Forelimb muscle (tissue), 1 donor: ENCODE measurements around the gene TTC39C. TPM values are rescaled to one million over a fixed set of nuclear protein-coding genes. Genes with fewer than 3 reads are reported as not detected.
"Not testable (repeated sequence)": the region's sequence is repeated elsewhere in the genome, so short reads cannot be mapped to it uniquely, and the experiment has no call there.

Source experiments
- DNase-seq: peaks from one replicate; pipeline ENCODE4 v3.0.0-alpha.2; 2013; ENCODE audit warnings: low read depth
- polyA plus RNA-seq: library from polyadenylated mRNA; unstranded; fragments of 120-200 nt; gene quantifications from one replicate; pipeline ENCODE4 v1.2.1, GENCODE V29; 2013; ENCODE audit not compliant: insufficient read length

Gene TTC39C
- polyA plus RNA-seq, 1 donor: 3.5 TPM

GRCh38 chr18:24128700-24129099, 114.1 kb downstream of the TTC39C start:
- DNase-seq: no peak

DNA sequence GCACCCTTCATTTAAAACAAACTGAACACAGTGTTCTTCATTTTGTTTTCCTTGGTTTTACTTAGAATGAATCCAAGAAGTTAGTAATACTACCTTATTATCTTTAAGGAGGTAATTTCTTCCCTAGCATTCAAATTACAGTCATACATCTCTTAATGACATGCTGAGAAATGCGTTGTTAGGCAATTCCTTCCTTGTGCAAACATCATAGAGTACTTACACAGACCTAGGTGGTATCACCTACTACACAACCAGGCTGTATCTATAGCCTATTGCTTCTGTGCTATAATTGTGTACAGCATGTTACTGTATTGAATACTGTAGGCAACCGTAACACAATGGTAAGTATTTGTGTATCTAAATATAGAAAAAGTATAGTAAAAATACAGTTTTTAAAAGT, 115.9 kb downstream of the TTC39C start:
- DNase-seq: no peak

- no peak for DNase-seq
Measured at GRCh38 chr18:24136967-24137373, 122.4 kb downstream of the TTC39C start.

DNA sequence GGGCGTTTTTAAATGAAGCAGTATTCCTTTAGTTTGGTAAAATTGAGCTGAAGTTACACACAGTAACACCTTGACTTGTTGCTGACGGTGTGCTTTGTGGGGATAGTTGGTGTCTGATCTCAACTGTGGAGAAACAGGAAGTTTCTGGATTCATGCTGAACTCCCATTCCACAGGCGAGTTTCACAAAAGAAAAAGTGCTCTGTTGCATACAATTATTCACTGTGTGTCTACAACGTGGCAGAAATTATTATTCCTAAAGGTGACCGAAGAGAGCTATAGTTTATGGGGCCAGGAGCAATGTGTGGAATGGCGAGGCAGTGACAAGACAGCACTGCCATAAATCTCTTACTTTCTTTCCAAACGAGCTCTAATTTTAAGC, 123.8 kb downstream of the TTC39C start:
- DNase-seq: no peak

DNA sequence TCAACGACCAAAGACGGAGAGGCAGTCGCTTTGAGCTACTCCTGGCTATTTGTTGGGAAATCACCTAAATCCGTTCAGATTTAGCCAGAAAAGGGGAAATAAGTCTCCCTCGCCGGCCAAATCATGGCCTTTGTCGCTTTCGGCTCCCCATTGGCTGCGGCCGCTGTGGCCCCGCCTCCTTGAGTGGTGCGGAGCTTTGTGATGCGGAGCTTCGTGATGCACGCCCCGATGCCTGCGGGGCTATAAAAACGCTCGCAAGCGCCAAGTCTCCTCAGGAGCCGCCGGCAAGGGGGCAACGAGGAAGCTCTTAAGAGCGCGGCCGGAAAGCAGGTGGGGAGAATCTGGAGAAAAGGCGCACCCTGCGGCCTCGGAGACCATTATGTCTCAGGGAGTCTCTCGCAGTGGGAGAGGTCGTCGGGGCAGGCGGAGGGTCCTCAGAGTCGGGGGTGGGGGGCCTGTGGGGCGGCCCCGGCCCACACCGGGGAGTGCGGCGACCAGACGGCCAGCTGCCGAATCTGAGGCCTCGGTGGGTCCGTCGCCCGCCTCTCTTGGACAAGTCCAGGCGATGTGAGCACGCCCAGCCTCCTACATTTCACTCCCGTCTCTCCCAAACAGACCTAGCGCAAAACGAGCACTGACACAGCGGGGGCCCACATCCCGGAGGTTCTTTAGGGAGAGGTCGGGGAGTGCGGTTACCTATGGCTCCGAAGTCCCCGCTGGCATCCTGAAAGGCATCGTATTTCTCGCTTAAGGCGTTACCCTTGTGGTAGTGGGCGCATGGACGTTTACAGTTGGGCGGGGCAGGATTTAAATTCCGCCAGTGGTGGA, 124.4 kb downstream of the TTC39C start, which contains the start of gene CABYR:
TSS of gene CABYR (plus strand) at position 274 of the 828 bp plus-strand sequence. CDS start 4,053 bp downstream, outside the sequence.
- peak; percentile 22 for DNase-seq

GRCh38 chr18:24140697-24141096, 126.1 kb downstream of the TTC39C start:
- no peak for DNase-seq

DNA sequence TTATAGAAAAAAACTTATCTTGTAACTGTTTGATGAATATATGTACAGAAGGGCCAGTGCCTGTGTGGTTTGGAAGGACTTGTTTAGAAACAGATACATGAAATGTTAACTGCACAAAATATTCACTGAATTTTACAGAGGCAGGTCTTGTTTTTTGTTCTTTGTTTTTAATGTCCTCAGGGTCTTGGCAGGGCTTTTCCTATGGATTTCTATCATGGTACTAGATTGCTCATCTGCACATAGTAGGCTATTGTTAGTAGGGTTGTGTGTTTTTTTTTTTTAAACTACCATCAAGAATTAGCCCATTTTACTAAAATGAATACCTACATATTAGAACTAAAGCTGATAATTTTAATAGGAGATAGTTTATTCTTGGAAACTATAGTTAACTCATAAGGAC, 127.8 kb downstream of the TTC39C start:
- DNase-seq: no peak

- DNase-seq: not testable (repeated sequence)
Measured at GRCh38 chr18:24149591-24149990, 135.0 kb downstream of the TTC39C start.

GRCh38 chr18:24153397-24153796, 138.8 kb downstream of the TTC39C start:
- no peak for DNase-seq

- DNase-seq: no peak
Measured at GRCh38 chr18:24157855-24158254, 143.3 kb downstream of the TTC39C start.

- DNase-seq: no peak
Measured at GRCh38 chr18:24160086-24160485, 145.5 kb downstream of the TTC39C start.

DNA sequence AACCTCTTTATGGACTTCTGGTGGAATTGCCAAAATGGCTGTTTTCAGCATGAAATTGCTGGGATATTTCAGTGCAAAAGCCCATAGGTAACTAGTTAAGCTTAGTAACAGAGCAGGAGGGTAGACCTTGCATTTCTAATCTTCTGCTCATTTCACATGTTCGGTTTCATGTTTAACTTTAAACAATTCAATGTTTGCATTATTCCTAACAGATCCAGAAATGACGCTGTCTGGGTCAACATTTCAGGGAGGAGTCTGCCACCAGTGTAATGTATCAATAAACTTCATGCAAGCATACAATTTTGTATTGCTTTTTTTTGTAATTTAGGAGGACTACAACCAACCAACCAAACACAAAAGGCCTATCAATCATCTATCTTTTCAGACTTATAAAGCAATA, 146.8 kb downstream of the TTC39C start:
- DNase-seq: no peak

- DNase-seq: no peak
Measured at GRCh38 chr18:24168496-24168895, 153.9 kb downstream of the TTC39C start.

DNA sequence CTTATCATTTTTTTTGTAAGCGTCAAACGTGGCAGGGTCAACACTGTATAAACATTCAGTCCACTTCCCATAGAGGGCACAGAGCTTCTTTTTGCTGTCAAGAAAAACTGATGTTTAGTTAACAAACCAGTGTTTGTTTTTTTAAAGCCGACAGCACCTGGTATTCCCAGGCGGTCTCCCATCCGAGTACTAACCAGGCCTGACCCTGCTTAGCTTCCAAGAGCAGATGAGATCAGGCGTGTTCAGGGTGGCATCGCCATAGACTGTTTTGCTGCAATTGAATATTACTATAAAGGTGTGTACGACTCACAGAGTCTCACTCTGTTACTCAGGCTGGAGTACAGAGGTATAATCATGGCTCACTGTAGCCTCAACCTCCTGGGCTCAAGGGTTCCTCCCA, 155.8 kb downstream of the TTC39C start:
- no peak for DNase-seq

DNA sequence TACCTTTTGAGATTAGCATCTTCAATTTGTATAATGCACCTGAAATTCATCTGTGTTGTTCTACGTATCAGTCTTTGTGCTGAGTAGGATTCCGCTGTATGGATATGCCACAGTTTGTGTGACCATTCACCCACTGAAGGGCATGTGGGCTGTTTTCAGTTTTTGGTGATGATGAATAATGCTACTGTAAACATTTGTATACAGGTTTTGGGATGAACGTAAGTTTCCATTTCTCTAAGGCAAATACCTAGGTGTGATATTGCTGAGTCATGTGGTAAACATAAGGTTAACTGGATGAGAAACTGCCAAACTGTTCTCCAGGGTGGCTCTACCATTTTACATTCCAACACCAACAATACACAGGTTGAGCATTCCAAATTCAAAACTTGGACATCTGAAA, 159.4 kb downstream of the TTC39C start:
- DNase-seq: no peak

- DNase-seq: no peak
Measured at GRCh38 chr18:24176727-24177416, 162.3 kb downstream of the TTC39C start.

GRCh38 chr18:24177499-24178133, 163.1 kb downstream of the TTC39C start:
- no peak for DNase-seq

- no peak for DNase-seq
Measured at GRCh38 chr18:24180048-24180447, 165.5 kb downstream of the TTC39C start.

- no peak for DNase-seq
Measured at GRCh38 chr18:24181806-24182205, 167.3 kb downstream of the TTC39C start.
